Breast epithelium (tissue), 4 donors: ENCODE data around the gene SYT2. TPM values are rescaled to one million over a fixed set of nuclear protein-coding genes. Genes with fewer than 3 reads are reported as not detected.

Experiments used
- DNase-seq, 2 donors: peaks; one replicate each; pipeline ENCODE4 v3.0.0-alpha.2; 2019; ENCODE audit warnings: low spot score in 2 of 2
- H3K27ac ChIP-seq, 2 donors: fragments of 200-600 bp; sonication (generic) in 1 of 2; one replicate each; pipeline ENCODE4 v1.5.1; 2016 to 2019; ENCODE audit warnings: mild to moderate bottlenecking in 1 of 2
- H3K27me3 ChIP-seq, 2 donors: fragments of 200-600 bp; sonication (generic) in 1 of 2; one replicate each; pipeline versions ENCODE4 v1.5.1 to v1.6.0; 2017 to 2019; ENCODE audit warnings: control low read depth in 1 of 2, mild to moderate bottlenecking in 1 of 2
- H3K36me3 ChIP-seq: fragments of 200-600 bp; one replicate; pipeline ENCODE4 v1.5.1; 2019
- H3K4me1 ChIP-seq, 2 donors: fragments of 200-600 bp; sonication (generic); one replicate each; pipeline ENCODE4 v1.5.1; 2016 to 2019; ENCODE audit warnings: control low read depth in 1 of 2
- H3K4me3 ChIP-seq, 3 donors: fragments of 200-600 bp; sonication (generic); 1 replicate in 2 of 3; 2 replicates in 1 of 3; pipeline ENCODE4 v1.5.1; 2016 to 2019; ENCODE audit warnings: mild to moderate bottlenecking in 3 of 3, moderate library complexity in 2 of 3
- H3K9me3 ChIP-seq, 2 donors: fragments of 200-600 bp; sonication (generic) in 1 of 2; one replicate each; pipeline ENCODE4 v1.5.1; 2016 to 2019; ENCODE audit warnings: control low read depth in 1 of 2
- POLR2A ChIP-seq: fragments of 450-650 bp; IDR thresholded peaks from one replicate; pipeline ENCODE4 v1.6.1; 2016; ENCODE audit warnings: antibody characterized with exemption, mild to moderate bottlenecking, moderate library complexity
- POLR2AphosphoS5 ChIP-seq, 3 donors: sonication (generic); formaldehyde crosslinking; IDR thresholded peaks; one replicate each; pipeline ENCODE4 v1.6.1; 2017; ENCODE audit warnings: antibody characterized with exemption in 3 of 3
- intact Hi-C: fragments of 100-400 bp; cut with DNase I; formaldehyde crosslinking; loops from one replicate; pipeline ENCODE4 v1.15.1; 2023; ENCODE audit warnings: low total_unique reads
- total RNA-seq, 3 donors: library from RNA; depleted of rRNA; stranded (reverse); fragments of >200 nt; gene quantifications; one replicate each; pipeline ENCODE4 v1.1.0, GENCODE V29; 2016
- TF ChIP-seq, protein P1 (sequence below), 3 donors: fragments of 450-650 bp; IDR thresholded peaks; one replicate each; pipeline ENCODE4 v1.5.1; 2016 to 2017; ENCODE audit warnings: antibody characterized with exemption in 3 of 3, mild to moderate bottlenecking in 3 of 3, moderate library complexity in 3 of 3

Gene SYT2
- total RNA-seq = under 1 TPM; under 0.01 to 0.15 (median under 0.01) TPM

DNA sequence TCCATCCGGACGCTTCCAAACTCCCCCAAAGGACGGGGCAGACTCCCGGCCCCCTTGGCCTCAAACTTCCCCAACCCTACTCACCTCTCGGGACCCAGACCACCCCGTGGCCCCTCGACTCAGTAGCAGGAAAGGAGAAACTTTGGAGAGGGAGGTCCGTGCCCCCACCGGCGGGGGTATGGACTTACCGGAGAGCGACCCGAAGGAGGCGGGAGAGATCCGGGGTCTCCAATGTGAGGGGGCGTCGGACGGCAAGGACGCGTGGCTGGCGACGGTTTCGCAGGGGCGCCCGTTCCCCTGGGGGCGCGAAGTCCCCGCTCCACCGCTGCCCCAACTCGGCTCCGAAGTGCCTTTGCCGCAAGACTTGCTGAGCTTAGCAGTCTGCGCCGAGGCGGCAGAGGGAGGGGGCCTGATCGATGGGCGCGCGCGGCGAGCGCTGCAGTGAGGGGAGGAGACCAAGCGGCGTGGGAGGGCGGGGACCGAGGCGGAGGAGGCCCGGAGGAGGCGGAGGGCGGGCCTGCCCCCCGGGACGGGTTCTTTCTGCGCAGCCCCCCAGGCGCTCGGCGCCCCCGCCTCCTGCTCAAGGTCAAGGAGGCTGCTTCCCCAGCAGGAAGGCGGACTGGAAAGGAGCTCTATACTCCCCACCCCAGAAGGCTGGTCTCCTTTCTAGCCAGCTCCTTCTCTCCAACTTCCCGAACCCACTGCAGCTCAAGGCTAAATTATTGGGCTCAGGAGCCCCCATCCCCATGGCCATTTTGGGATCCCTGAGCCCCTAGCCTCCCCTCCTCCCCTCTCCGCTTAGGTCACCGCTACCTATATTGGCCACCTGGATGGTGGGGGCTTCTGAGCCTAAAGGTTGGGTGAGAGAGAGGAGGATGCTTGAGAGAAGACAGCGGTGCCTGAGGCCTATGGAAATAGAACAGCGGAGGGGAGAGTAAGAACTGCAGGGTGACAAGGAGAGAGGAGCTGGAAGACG lies at the start of gene SYT2:
TSS of gene SYT2 (minus strand) at position 385 of the 976 bp plus-strand sequence. CDS start 104,682 bp downstream, outside the sequence.
- no peaks in the 10 kb centered on the region for H3K36me3 ChIP-seq
- H3K9me3 ChIP-seq = no peaks in the 10 kb centered on the region
- TF ChIP-seq POLR2AphosphoS5 (IDR thresholded peaks at IDR 0.05) (no peak), POLR2A (no peak)
- TF ChIP-seq, protein P1, sequence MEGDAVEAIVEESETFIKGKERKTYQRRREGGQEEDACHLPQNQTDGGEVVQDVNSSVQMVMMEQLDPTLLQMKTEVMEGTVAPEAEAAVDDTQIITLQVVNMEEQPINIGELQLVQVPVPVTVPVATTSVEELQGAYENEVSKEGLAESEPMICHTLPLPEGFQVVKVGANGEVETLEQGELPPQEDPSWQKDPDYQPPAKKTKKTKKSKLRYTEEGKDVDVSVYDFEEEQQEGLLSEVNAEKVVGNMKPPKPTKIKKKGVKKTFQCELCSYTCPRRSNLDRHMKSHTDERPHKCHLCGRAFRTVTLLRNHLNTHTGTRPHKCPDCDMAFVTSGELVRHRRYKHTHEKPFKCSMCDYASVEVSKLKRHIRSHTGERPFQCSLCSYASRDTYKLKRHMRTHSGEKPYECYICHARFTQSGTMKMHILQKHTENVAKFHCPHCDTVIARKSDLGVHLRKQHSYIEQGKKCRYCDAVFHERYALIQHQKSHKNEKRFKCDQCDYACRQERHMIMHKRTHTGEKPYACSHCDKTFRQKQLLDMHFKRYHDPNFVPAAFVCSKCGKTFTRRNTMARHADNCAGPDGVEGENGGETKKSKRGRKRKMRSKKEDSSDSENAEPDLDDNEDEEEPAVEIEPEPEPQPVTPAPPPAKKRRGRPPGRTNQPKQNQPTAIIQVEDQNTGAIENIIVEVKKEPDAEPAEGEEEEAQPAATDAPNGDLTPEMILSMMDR (IDR thresholded peaks at IDR 0.05) = no peak
- H3K4me3 ChIP-seq = peak within 1 kb of the TSS; percentile 21 to 66 (median 39)
- no peak for DNase-seq
- intact Hi-C loops = no loop called here
- peaks cover 15 to 43% of the 10 kb centered on the region in 2 donors for H3K27me3 ChIP-seq
- H3K4me1 ChIP-seq = peaks cover 6 to 8% of the 10 kb centered on the region in 2 donors
- H3K27ac ChIP-seq = no peak within 1 kb of the TSS

DNA sequence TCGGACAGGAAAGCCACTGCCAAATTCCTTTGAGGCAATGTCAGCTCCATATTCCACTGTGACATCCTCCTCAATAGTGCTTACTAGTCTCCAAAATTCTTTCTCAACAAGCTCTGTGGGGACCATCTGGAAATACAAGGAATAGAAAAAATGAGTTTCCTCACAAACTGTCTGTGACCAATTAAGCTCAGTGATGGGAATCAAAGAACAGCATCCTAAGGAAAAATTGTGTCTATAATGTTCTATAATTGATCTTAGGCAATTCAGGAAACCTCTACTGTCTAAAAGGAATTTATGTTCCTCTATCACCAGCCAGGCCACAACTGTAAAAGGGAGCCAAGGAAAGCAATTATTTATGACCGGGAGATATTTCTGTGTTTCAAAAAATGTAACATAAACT lies 46.1 kb upstream of the SYT2 start:
- intact Hi-C loops = no loop called here

DNA sequence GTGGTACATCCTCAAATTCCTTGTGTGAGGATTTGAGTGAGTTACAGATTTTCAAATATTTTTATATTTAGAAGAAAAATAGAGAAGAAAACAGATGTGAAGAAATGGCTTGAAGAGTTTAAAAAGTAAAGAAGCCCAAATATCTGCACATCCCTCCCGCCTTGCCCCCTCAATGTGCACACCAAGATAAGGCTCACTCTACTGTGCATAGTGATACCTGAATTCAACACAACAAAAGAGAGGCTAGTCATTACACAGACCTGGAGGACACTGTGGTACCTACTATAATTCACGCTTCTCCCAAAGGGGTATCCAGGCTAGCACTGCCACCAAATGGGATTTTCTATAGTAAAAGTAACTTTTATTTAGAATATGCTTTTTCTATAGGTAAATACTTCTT lies 44.0 kb upstream of the SYT2 start:
- Histone ChIP-seq H3K4me1 (no peaks in the 10 kb centered on the region), H3K36me3 (peaks cover 28% of the 10 kb centered on the region), H3K27me3 (no peaks in the 10 kb centered on the region), H3K27ac (no peak overlapping the region), H3K4me3 (no peak overlapping the region), H3K9me3 (no peaks in the 10 kb centered on the region)
- TF ChIP-seq POLR2A (no peak), POLR2AphosphoS5 (IDR thresholded peaks at IDR 0.05) (no peak)
- TF ChIP-seq, protein P1 (IDR thresholded peaks at IDR 0.05) = no peak
- DNase-seq = no peak
- intact Hi-C loops = no loop called here

More for the DNA sequence above, 46.1 kb upstream of the SYT2 start:
- no peak overlapping the region for H3K27ac ChIP-seq
- peaks cover 23% of the 10 kb centered on the region for H3K36me3 ChIP-seq
- TF ChIP-seq, protein P1 (IDR thresholded peaks at IDR 0.05) = no peak
- TF ChIP-seq POLR2A (no peak), POLR2AphosphoS5 (IDR thresholded peaks at IDR 0.05) (no peak)
- no peaks in the 10 kb centered on the region for H3K4me1 ChIP-seq
- H3K4me3 ChIP-seq = no peak overlapping the region
- H3K27me3 ChIP-seq = no peaks in the 10 kb centered on the region
- H3K9me3 ChIP-seq = no peaks in the 10 kb centered on the region
- no peak for DNase-seq

DNA sequence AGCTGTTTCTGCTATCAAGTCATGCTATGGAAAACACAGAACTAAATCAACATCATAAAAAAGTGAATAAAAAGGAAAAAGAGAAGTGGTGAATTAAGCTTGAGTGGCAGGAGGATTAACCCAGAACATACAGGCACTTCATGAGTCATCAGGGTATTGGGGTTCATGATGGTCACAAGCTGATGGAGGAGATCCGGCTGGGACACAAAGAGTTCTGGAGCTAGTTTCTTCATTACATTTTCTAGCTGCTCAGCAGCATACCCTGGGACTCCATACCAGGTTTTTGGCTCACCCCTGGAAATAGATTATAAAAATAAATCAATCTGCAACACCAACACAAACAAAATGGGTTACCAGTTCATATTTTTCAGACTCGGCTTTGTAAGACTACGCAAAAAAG lies 42.5 kb upstream of the SYT2 start:
- TF ChIP-seq POLR2A (no peak), POLR2AphosphoS5 (IDR thresholded peaks at IDR 0.05) (no peak)
- TF ChIP-seq, protein P1 (IDR thresholded peaks at IDR 0.05) = no peak
- H3K4me3 ChIP-seq = no peak overlapping the region
- peaks cover 28% of the 10 kb centered on the region for H3K36me3 ChIP-seq
- no peak overlapping the region for H3K27ac ChIP-seq
- intact Hi-C loops = no loop called here
- H3K4me1 ChIP-seq = no peaks in the 10 kb centered on the region
- no peaks in the 10 kb centered on the region for H3K9me3 ChIP-seq
- DNase-seq = no peak
- no peaks in the 10 kb centered on the region for H3K27me3 ChIP-seq

DNA sequence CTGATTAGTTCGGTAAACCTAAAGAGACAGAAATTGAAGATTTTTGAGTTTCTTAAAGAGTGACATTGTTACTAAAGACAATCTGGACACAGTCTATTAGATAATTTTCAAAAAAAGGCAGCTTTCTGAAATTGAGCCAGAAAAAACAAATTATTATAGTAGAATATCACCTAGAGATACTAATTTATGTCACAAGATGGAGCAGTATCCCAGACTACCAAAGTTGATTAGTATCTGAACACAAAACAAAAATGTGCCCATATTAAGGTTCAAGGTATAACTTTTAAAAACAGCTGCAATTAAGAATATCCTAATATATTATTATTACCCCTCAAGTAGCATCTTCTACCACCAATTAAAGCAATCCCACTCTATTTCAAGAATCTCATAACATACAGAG lies 40.5 kb upstream of the SYT2 start:
- TF ChIP-seq POLR2A = no peak
- TF ChIP-seq, protein P1 (IDR thresholded peaks at IDR 0.05) = no peak
- no peak for TF ChIP-seq POLR2AphosphoS5 (IDR thresholded peaks at IDR 0.05)
- Histone ChIP-seq H3K27ac (no peak overlapping the region), H3K9me3 (no peaks in the 10 kb centered on the region), H3K4me1 (no peaks in the 10 kb centered on the region), H3K36me3 (peaks cover 28% of the 10 kb centered on the region), H3K4me3 (no peak overlapping the region), H3K27me3 (no peaks in the 10 kb centered on the region)
- DNase-seq = no peak
- intact Hi-C loops = no loop called here
